ENCODE results near the gene RAPGEF4. TPM values are rescaled to one million over a fixed set of nuclear protein-coding genes. Genes with fewer than 3 reads are reported as not detected.

The RAPGEF4 gene
- total and polyA plus RNA-seq, 2 of the 8 experiments (the other 6 are each of a cell fraction or from before 2014, with no cell fraction given), result 1.2 to 2.6 TPM

- no peak overlapping the region for H3K56ac ChIP-seq (replicated peaks; ENCODE audit: insufficient read length, low read depth, low read length)
- peak overlapping the region; percentile 17 to 61; a peak in 3 of 4 replicates for H3K4me2 ChIP-seq (ENCODE audit: insufficient read depth in 1 of 2, low read depth in 2 of 2, low read length in 2 of 2)
- H2BK120ac ChIP-seq (replicated peaks; ENCODE audit: low read depth, low read length), result no peak overlapping the region
- H4K91ac ChIP-seq (replicated peaks; ENCODE audit: insufficient read length, low read length), result no peak overlapping the region
- peak overlapping the region; percentile 47; the same call in 1 of the 2 replicates for H2AFZ ChIP-seq (ENCODE audit: low read length)
- no peak overlapping the region for H4K8ac ChIP-seq (ENCODE audit: extremely low read depth, insufficient read depth, low read length)
- CTCF ChIA-PET (ENCODE audit: partially characterized antibody), result interaction anchor here (0.7 to 5.6 kb wide), 36 partner anchors 9 to 558 kb away, joined by 3 to 139 read pairs (median 6); no protein-coding TSS in a partner anchor
- H3K14ac ChIP-seq (ENCODE audit: insufficient read length), result no peak overlapping the region
- 45% methylated on average over 5 of the region's 7 CpGs; no CpG with 5 or more reads in 1 of the 2 experiments for WGBS, 2 experiments (ENCODE audit: extremely low coverage in 1 of 2, insufficient coverage in 1 of 2, insufficient read length in 1 of 2, insufficient replicate concordance in 2 of 2, low coverage in 1 of 2, low lambda C conversion rate in 2 of 2, missing lambda C conversion rate in 1 of 2)
- H3K9me3 ChIP-seq (ENCODE audit: insufficient read depth in 2 of 2, low read depth in 1 of 2, low read length in 1 of 2), result no peaks in the 10 kb centered on the region
- no peaks in the 10 kb centered on the region for H3K79me2 ChIP-seq (ENCODE audit: control insufficient read depth in 1 of 2, insufficient read depth in 2 of 2, low read length in 2 of 2)
- TF ChIP-seq MAFK (IDR thresholded peaks at IDR 0.05; ENCODE audit: low read depth, low read length) (no peak), RXRA (IDR thresholded peaks at IDR 0.05; ENCODE audit: insufficient read depth, low read depth, low read length) (no peak), GABPA (IDR thresholded peaks at IDR 0.05; ENCODE audit: borderline replicate concordance, insufficient read depth, low read length) (no peak), CTBP2 (IDR thresholded peaks at IDR 0.05; ENCODE audit: borderline replicate concordance, insufficient read depth, insufficient read length, low read length) (no peak), RNF2 (IDR thresholded peaks at IDR 0.05; ENCODE audit: borderline replicate concordance, low read depth, low read length, missing control alignments, poor library complexity, severe bottlenecking) (no peak), JUND (IDR thresholded peaks at IDR 0.05; ENCODE audit: low read length) (no peak)
- TF ChIP-seq, protein P1, sequence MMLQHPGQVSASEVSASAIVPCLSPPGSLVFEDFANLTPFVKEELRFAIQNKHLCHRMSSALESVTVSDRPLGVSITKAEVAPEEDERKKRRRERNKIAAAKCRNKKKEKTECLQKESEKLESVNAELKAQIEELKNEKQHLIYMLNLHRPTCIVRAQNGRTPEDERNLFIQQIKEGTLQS (IDR thresholded peaks at IDR 0.05; ENCODE audit: insufficient read depth, low read depth, low read length), result no peak
- H2BK15ac ChIP-seq (ENCODE audit: low read length), result no peak overlapping the region
- H4K20me1 ChIP-seq (replicated peaks in 1 of 2; ENCODE audit: control insufficient read depth in 1 of 2, insufficient read depth in 2 of 2, low read length in 2 of 2), result no peaks in the 10 kb centered on the region
- no peak overlapping the region for H4K5ac ChIP-seq (ENCODE audit: insufficient read length, low read depth, low read length)
- FAIRE-seq (peak; percentile 60), DNase-seq (ENCODE audit: low read depth in 1 of 2, low spot score in 2 of 2) (no peak)
- no peaks in the 10 kb centered on the region for H3K23me2 ChIP-seq (ENCODE audit: low read depth, low read length)
- no peak overlapping the region; a peak in 1 of 7 replicates for H3K9ac ChIP-seq (replicated peaks in 1 of 4; ENCODE audit: extremely low read depth in 1 of 4, low read depth in 3 of 4, low read length in 3 of 4)
- POLR2A ChIA-PET (ENCODE audit: partially characterized antibody), result interaction anchor here (0.8 to 1.3 kb wide), 3 partner anchors 10 to 68 kb away, joined by 3 to 4 read pairs (median 3); no protein-coding TSS in a partner anchor
- no peak overlapping the region for H3K27ac ChIP-seq (ENCODE audit: low read depth, low read length)
- no peaks in the 10 kb centered on the region for H3K36me3 ChIP-seq (ENCODE audit: control insufficient read depth in 2 of 4, insufficient read depth in 4 of 4, low read length in 3 of 4)
- H2AK5ac ChIP-seq (ENCODE audit: low read depth, low read length), result no peak overlapping the region
- H3K4ac ChIP-seq (replicated peaks; ENCODE audit: insufficient read length, low read depth, low read length), result no peak overlapping the region
- no peaks in the 10 kb centered on the region for H3K79me1 ChIP-seq (ENCODE audit: low read depth, low read length)
- H3K4me3 ChIP-seq (ENCODE audit: extremely low read depth in 1 of 4, insufficient read depth in 2 of 4, low read depth in 3 of 4, low read length in 4 of 4), result peak overlapping the region in 1 of 4 experiments; percentile 13; a peak in 1 of 8 replicates
- no peaks in the 10 kb centered on the region for H3K27me3 ChIP-seq (replicated peaks in 1 of 4; ENCODE audit: control insufficient read depth in 3 of 4, extremely low read depth in 1 of 4, insufficient read depth in 3 of 4, low read length in 3 of 4)
- H2BK5ac ChIP-seq (ENCODE audit: low read depth, low read length), result peak overlapping the region; percentile 49; the same call in 1 of the 2 replicates
- peaks cover 2 to 7% (median 6%) of the 10 kb centered on the region in 4 experiments; a peak in 4 of 7 replicates for H3K4me1 ChIP-seq (replicated peaks in 1 of 4; ENCODE audit: control insufficient read depth in 3 of 4, insufficient read depth in 4 of 4, low read length in 3 of 4)
- H3K18ac ChIP-seq (ENCODE audit: extremely low read depth, low read length), result no peak overlapping the region
- no peak overlapping the region for H3K23ac ChIP-seq (ENCODE audit: insufficient read length)
- no peak overlapping the region for H2BK20ac ChIP-seq (ENCODE audit: low read length)
- 0 out of 2 replicates have a peak overlapping the region, but pooled peaks have one; percentile 39 for H2BK12ac ChIP-seq (ENCODE audit: low read depth, low read length)
These were observed 195.7 kb downstream of the RAPGEF4 start for GRCh38 chr2:172931256-172931894.

All from H1 (cell line).